ENCODE data around the gene HSPA5. TPM values are rescaled to one million over a fixed set of nuclear protein-coding genes. Genes with fewer than 3 reads are reported as not detected.
"Not testable (repeated sequence)": the region's sequence is repeated elsewhere in the genome, so short reads cannot be mapped to it uniquely, and the experiment has no call there.

The HSPA5 gene
- total RNA-seq, 3 donors from 2014 or later: 91.9 to 125 (median 95.1) TPM

GRCh38 chr9:125238127-125238914 lies 2.8 kb downstream of the HSPA5 start:
- H3K4me3 ChIP-seq: peak overlapping the region; percentile 79 to 90 (median 86)
- TF ChIP-seq POLR2AphosphoS5 (IDR thresholded peaks at IDR 0.05) (no peak), POLR2A (IDR thresholded peaks at IDR 0.05) (no peak), CTCF (IDR thresholded peaks at IDR 0.05) (no peak)
- no peaks in the 10 kb centered on the region for H3K27me3 ChIP-seq
- intact Hi-C loops (cut with DNase I; ENCODE audit: low total_unique reads): no loop called here
- peaks cover 8% of the 10 kb centered on the region for H3K36me3 ChIP-seq
- peaks cover 3 to 24% of the 10 kb centered on the region in 2 donors for H3K4me1 ChIP-seq
- H3K27ac ChIP-seq: peak overlapping the region; percentile 22 to 27
- H3K9me3 ChIP-seq: no peaks in the 10 kb centered on the region
- no peak for DNase-seq (ENCODE audit: low spot score in 2 of 2)

GRCh38 chr9:125236520-125237159 lies 4.5 kb downstream of the HSPA5 start:
- intact Hi-C loops (cut with DNase I; ENCODE audit: low total_unique reads); H3K27me3 ChIP-seq; DNase-seq (ENCODE audit: low spot score in 2 of 2); H3K36me3 ChIP-seq; H3K9me3 ChIP-seq; H3K27ac ChIP-seq: not testable (repeated sequence)
- Histone ChIP-seq H3K4me3 (peak overlapping the region in 1 of 3 donors; percentile 31), H3K4me1 (peaks cover 3 to 19% of the 10 kb centered on the region in 2 donors)

- no peaks in the 10 kb centered on the region for H3K9me3 ChIP-seq
- intact Hi-C loops (cut with DNase I; ENCODE audit: low total_unique reads): no loop called here
- H3K36me3 ChIP-seq: peaks cover 8% of the 10 kb centered on the region
- peak overlapping the region in 1 of 2 donors; percentile 0 for H3K27ac ChIP-seq
- peak overlapping the region in 1 of 3 donors; percentile 31 for H3K4me3 ChIP-seq
- H3K27me3 ChIP-seq: no peaks in the 10 kb centered on the region
- no peak for DNase-seq (ENCODE audit: low spot score in 2 of 2)
- no peak for TF ChIP-seq POLR2AphosphoS5 (IDR thresholded peaks at IDR 0.05)
- no peak for TF ChIP-seq CTCF (IDR thresholded peaks at IDR 0.05)
- TF ChIP-seq POLR2A (IDR thresholded peaks at IDR 0.05): no peak
- peaks cover 3 to 19% of the 10 kb centered on the region in 2 donors for H3K4me1 ChIP-seq
These were observed 5.2 kb downstream of the HSPA5 start for GRCh38 chr9:125235804-125236519.

GRCh38 chr9:125234099-125234498 lies 7.0 kb downstream of the HSPA5 start:
- H3K4me3 ChIP-seq; H3K36me3 ChIP-seq; H3K9me3 ChIP-seq; H3K27me3 ChIP-seq; intact Hi-C loops (cut with DNase I; ENCODE audit: low total_unique reads); H3K27ac ChIP-seq; DNase-seq (ENCODE audit: low spot score in 2 of 2): not testable (repeated sequence)
- H3K4me1 ChIP-seq: peaks cover under 1 to 19% of the 10 kb centered on the region in 2 donors

GRCh38 chr9:125233678-125234077 lies 7.5 kb downstream of the HSPA5 start:
- Histone ChIP-seq H3K4me3 (no peak overlapping the region), H3K27ac (no peak overlapping the region), H3K9me3 (no peaks in the 10 kb centered on the region), H3K27me3 (no peaks in the 10 kb centered on the region), H3K4me1 (peaks cover 0 to 16% of the 10 kb centered on the region in 2 donors), H3K36me3 (peaks cover 6% of the 10 kb centered on the region)
- no peak for TF ChIP-seq POLR2AphosphoS5 (IDR thresholded peaks at IDR 0.05)
- no peak for TF ChIP-seq CTCF (IDR thresholded peaks at IDR 0.05)
- no peak for TF ChIP-seq POLR2A (IDR thresholded peaks at IDR 0.05)
- no peak for DNase-seq (ENCODE audit: low spot score in 2 of 2)
- intact Hi-C loops (cut with DNase I; ENCODE audit: low total_unique reads): no loop called here

GRCh38 chr9:125227761-125228160 lies 13.4 kb downstream of the HSPA5 start:
- intact Hi-C loops (cut with DNase I; ENCODE audit: low total_unique reads): no loop called here
- no peaks in the 10 kb centered on the region for H3K36me3 ChIP-seq

GRCh38 chr9:125224858-125225257 lies 16.3 kb downstream of the HSPA5 start:
- H3K27ac ChIP-seq; H3K9me3 ChIP-seq; H3K36me3 ChIP-seq; H3K27me3 ChIP-seq; DNase-seq (ENCODE audit: low spot score in 2 of 2); H3K4me3 ChIP-seq; intact Hi-C loops (cut with DNase I; ENCODE audit: low total_unique reads); H3K4me1 ChIP-seq: not testable (repeated sequence)

More at GRCh38 chr9:125227761-125228160, 13.4 kb downstream of the HSPA5 start:
- Histone ChIP-seq H3K4me1 (no peaks in the 10 kb centered on the region), H3K27ac (no peak overlapping the region), H3K4me3 (no peak overlapping the region), H3K27me3 (no peaks in the 10 kb centered on the region), H3K9me3 (no peaks in the 10 kb centered on the region)
- DNase-seq (ENCODE audit: low spot score in 2 of 2): no peak
- TF ChIP-seq POLR2AphosphoS5 (IDR thresholded peaks at IDR 0.05): no peak
- TF ChIP-seq CTCF (IDR thresholded peaks at IDR 0.05): no peak
- TF ChIP-seq POLR2A (IDR thresholded peaks at IDR 0.05): no peak
